ENCODE data around the gene DNAJB5.

Gene DNAJB5

DNA sequence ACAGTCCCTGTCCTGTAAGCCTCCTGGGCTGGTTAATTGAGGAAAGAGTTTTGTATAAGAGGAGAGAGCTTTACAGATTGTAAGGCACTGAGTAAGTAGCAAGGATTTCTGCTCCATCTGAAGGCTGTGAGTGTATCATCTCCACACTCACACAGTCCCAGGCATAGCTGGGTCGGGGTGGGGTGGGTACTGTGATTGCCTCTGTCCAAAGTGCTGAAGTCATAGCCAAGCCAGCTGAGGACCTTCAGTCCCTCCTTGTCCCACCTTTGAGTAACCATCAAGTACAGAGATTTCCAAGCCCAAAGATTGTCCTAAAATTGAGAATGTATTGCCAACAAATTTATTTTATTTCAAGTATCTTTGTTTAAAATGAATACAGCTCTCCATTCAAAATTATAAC is 5.5 kb upstream of the DNAJB5 start:
- DNase-seq (ENCODE audit: low spot score): no peak

DNA sequence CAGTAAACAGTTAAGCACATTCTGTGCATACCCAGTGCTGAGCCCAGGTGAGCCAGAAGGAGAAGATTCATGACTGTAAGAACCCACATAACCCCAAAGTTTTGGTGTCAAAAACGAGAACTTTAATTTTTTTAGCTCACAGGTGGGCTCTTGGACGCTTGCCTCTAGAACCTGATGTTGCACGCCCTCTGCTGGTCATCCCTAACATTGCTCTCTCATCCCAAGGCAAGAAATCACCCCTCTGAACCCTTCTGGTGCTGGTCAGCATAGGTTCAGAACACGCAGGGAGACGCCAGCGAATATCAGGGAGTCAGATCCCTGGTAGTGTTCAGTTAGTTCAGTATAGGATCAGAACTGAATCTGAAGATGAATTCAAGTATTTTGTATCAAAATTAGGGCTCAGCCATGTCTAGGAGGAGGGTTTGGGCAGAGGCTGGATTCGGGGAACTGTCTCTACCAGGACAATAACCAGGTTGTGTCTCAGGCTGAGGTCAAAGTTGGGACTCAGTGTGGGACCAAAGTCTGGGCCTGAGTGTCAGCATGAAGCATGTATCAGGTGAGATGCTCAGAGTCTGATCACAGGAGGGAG is 4.1 kb upstream of the DNAJB5 start:
- DNase-seq (ENCODE audit: low spot score): peak; percentile 83

DNA sequence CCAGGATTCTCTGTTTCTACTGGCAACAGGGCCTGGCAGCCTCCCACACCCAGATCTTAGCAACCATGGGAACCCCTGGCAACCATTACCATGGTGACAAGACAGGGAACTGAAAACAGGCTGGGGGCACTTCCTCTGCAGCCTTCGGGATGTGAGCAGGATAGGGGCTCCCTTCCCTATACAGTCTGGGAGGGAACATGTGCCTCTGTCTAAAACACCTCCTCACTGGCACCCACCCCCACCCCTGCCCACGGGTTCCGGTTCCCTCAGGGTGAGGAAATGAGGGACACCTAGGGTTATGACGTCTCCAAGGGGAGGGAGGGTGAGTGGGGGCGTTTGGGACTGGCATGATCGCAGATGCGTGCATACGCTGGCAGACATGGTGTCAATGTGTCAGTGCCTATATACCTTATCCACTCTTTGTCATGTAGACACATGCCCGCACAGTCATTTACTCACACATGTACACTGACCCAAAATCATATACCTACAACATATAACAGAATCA is 3.0 kb upstream of the DNAJB5 start:
- peak; percentile 66 for DNase-seq (ENCODE audit: low spot score)

DNA sequence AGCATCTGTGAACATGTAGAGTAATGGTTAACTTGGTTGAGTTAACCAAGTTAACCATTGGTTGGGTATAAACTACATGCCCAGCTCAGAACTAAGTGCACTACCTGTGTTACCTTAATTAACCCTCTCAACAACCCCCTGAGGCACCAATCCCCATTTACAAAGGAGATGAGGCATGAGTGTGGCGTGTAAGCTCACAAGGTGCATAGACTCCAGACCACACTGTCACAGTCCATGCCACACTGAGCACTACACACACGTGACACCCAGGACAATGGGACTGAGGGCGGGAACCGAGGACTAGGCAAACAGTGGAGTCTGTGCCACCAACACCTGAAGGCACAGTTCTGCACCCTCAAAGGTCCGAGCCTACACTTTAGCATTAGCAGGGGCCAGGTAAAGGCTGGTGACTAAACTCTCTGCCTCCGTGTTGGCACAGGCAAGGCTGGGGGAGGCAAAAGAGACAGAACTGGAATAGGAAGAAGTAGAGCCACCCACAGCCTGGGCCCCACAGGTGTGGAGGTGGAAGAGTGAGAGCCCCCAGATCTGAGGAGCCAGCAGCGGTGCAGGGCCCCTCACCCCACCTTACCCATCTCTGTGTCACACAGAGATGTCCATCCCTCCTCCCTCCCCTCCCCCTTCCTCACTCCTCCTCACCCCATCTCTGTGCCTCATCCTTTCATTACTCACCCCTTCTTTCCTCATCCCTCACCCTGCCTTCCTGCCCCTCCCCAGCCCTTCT is 2.2 kb upstream of the DNAJB5 start:
- DNase-seq (ENCODE audit: low spot score): peak; percentile 3

DNA sequence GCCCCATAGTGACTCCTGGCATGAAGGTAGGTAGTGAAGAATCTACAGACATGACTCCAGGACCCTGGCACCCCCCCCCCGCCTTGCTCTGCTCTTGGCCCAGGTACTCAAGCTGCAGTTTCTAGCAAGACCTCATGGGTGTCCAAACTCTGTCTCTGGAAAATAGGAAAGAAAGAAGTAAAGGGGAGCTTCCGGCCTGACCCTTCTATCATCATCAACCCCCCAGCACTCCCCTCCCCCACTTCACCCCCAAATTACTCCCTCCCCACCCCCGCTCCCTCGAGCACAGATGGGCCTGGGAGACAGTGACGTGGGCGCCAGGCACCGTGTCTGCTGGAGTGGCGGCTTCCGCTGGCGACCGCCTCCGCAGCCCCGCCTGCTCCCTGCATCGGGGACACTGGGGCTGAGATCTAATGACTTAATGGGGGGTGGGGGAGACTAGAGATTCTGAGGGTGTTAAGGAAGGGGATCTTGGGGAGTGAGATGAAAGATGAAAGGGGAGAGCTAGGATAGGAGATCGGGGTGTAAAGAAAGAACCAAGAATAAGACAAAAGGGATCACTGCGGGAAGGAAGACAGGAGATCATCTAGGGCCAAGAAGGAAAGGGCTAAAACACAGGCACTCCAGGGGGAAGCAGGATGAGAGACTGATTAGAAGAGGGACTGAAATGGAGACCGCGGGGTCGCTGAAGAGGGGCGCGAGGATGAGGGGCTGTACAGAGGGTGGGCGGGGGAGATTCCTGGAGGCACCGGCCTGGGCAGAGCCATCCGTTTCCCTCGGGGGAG is 1.1 kb upstream of the DNAJB5 start:
- peak; percentile 43 for DNase-seq (ENCODE audit: low spot score)

DNA sequence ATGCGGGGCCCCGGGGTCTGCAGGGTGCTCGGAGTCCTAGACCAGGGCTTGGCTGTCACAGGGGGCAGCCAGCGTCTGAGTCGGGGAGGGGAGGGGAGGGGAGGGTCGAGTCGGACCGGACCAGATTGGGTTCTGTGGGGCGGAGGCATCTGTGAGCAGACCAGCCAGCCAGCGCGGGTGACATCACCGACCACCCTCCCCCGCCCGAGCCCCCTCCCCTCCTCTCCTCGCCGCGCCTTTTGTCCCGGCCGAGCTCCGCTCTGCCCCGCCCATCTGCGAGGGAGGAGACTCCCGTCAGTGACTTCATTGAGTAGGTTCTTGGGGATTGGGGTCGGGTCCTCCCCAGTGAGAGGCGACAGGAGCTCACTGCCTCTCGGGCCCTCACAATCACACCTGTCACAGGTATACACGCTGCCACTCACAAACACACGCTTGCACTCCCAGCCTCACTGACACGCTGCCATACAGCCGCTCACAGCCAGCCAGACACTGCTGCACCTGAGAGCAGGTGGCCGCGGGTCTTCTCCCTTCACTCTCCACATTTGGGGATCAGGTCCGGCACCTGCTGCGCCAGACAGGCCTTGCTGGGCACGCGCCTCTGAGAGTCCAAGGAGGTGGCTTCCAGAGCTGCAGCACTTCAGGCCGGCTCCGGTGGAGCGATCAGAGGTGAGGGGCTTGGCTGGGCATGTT is 546 bp downstream of the DNAJB5 start:
- peak; percentile 51 for DNase-seq (ENCODE audit: low spot score)

DNA sequence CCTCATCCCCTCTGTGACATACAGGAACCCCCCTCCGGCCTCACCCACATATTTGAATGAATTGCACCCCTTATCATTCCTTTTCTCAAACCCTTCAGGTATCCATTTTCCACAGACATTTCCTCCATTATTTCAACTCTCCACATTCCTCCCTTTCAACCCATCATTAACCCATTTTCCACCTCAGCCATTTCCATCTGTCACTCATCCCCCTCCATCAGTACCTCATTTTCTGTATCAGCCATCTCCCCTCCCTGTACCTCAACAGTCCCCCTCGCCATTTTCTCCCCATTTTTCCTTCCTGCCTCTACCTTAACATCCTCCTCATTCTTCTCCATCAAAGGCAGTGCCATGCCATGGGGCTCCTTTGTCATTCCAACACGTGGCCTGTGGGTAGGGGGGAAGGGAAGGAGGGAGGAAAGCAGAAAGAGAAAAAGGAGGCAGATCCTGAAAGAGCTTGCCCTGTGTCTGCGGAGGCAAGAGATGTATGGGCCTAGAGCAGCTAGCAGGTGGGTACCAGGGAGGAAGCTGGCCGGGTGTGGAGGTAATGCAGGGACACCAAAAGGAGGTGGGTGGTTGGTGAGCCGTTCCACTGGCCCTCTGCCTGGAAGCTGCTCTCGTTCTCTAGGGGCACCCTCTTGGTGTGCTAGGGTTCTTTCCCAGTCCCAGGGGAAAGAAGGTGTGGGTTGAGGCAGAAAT is 1.5 kb downstream of the DNAJB5 start:
- DNase-seq (ENCODE audit: low spot score): peak; percentile 35

DNA sequence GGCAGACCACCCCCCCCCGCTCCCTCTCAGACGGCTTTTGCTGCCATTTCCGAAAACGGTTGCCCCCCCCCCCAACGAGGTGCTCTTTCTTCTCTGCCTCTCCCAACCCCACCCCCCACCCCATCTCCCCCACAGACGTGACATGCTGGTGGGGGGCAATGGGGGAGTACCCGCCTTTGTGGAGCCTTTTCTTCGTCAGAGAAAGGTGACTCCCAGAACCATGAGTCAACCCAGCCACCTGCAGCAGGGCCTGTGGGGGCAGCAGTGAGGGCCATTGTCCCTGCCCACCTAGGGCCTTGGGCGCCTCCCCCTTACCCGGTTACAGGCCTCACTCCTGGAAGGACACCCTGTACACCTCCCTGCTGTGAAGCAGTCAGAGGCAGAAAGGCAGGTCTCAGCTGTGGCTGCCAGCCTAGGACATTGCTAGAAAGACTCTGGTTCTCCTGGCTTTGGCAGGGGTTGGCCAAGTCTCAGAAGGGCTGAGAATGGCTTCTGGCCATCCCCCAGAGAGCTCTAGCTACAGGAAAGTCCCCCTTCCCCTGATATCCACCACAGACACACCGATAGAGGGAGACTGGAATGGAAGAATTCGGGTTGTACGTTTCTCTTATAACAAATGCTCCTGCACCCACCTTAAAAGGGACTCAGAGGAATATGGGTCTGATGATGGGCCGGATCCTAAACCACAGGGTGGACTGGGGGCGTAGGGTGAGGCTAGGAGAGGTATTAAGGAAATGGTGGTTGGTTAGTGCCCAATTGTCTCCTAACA is 2.2 kb downstream of the DNAJB5 start:
- DNase-seq (ENCODE audit: low spot score): peak; percentile 76

DNA sequence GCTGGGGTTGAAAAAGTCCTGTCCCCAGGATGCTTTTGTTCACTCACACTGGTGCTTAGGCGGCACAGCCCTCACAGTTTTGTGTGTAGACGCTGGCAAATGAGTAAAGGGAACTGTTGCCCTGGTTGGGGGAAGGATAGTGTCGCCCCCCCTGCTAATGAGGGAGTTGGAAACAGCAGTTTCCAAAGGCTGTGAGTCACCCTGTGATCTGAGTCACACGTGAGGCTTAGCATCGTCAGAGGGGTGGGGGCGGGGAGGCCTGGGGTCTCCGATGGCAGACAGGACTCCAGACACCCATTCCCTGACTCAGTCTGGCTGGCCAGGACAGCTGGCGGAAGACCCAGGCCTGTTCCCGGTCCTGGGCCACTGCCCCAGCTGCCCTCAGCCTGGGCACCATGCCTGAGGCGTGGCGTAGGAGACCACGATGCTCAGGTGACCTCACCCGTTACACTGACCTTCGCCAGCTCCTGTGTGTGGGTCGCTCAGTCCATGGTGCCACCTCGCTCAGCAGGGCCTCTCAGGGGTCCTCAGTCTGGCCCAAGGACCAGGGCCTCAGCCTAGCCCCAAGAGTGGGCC is 2.9 kb downstream of the DNAJB5 start:
- no peak for DNase-seq (ENCODE audit: low spot score)

DNA sequence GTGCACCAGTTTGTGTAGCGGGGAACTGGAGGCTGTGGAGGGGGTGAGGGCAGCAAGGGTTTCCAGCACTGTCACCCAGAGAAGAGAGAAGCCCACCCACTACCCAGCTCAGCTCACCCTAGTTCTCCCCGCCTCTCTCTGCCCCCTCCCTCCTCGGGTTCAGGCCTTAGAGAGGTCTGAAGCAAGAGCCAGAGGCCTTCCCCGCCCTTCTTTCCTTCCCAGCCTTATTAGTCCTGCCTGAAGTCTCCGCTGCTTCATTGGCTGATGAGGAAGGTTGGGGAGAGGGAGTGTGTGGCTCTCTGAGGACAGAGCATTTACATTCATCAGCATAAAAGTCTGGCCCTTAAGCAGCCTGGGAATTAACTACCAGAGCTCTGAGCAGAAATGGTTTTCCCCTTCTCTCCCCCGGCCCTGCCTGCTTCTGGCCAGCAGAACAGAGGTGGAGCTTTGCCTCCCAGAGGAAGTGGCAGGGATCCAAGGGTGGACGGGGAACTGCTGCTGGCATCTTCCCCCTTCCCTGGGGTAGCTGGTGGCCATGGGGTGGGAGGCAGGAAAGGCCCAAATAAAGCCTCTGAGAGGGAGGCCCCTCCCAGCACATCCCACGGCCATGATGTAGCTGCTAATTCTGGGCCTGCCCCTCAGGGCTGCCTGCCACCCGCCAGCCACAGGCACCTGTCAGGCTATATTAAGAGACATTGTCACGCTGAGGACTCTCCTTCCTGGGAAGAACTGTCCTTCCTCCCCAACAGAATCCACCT is 4.1 kb downstream of the DNAJB5 start:
- DNase-seq (ENCODE audit: low spot score): peak; percentile 89

DNA sequence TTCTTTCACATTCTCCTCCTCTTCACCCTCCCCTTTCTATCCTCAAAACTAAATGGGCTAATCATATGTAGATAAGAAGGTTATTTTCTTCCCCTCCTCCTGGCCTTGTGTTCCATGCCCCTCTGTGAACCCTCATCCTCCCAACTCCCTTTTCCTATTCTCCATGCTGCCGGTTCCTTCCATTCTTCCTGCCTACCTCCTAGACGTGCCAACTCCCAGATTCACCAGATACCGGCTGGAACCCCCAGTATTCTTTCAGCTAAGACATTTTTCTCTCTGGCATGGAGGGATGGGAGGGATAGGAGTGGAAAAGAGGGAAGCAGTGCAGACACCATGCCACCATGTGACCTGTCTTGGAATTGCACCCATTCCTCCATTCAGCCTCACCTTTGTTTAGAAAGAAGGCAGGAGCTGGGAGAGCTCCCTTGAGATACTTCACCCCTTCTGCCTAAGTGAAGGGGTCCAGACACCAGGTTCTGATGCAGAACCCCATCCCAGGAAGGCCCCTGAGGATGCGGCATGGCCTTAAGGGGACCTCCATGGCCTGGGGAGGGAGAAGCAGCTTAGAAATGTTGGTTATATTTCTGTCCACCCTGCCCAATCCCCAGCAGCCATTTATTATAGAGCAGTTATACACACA is 4.8 kb downstream of the DNAJB5 start:
- DNase-seq (ENCODE audit: low spot score): peak; percentile 87

DNA sequence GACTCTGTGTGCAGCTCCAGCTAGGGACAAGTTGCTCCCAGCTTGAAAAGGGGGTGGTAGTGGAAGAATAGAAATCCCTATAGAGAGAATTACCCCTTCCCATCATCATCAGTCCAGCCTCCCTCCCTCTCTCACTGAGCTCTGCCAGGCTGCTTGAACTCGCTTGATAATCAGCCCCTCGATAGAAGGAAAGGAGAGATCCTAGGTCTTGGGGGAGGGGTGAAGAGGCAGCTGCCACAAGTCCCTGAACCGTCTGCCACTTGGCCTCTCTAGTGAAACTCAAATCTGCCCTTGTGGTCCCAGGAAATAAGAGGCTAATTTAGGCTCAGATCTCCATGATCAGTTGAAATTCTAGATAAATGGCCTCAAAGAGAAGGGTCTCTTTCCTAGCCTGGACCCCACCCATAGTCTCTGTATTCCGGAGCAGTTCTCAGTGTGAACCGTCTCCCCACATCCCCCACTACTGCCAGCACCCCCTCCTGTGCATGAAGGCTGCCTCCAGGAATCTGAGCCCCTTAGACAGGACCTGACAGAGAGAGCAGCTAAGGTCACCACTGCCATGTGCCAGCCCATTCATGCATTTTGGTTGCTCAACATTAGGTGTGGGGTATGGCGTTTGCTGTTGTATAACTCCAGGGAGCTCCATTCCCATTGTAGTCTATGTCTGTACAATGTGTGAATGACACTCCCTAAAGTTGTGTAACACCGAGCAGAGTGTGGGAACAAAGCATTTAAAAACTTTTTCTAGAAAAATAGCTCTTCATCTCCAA is 5.5 kb downstream of the DNAJB5 start:
- peak; percentile 28 for DNase-seq (ENCODE audit: low spot score)

DNA sequence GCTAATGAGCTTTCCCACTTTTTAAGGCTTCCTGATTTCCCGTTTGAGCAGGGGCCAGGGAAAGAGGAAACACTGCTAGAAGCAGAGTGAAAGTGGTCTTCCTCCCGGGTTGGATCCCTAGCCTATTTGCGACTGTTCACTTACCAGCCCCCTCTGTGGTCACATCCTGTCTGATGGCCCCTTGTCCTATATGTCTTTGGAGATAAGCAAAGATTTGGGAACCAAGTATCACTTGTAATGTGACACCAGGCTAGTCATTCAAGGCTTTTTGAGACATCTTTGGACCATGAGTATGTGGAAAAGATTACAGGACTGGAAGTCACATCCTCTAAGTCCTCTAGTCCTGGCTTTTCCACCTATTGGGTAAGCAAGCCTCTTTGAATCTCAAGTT is 6.1 kb downstream of the DNAJB5 start:
- DNase-seq (ENCODE audit: low spot score): no peak

DNA sequence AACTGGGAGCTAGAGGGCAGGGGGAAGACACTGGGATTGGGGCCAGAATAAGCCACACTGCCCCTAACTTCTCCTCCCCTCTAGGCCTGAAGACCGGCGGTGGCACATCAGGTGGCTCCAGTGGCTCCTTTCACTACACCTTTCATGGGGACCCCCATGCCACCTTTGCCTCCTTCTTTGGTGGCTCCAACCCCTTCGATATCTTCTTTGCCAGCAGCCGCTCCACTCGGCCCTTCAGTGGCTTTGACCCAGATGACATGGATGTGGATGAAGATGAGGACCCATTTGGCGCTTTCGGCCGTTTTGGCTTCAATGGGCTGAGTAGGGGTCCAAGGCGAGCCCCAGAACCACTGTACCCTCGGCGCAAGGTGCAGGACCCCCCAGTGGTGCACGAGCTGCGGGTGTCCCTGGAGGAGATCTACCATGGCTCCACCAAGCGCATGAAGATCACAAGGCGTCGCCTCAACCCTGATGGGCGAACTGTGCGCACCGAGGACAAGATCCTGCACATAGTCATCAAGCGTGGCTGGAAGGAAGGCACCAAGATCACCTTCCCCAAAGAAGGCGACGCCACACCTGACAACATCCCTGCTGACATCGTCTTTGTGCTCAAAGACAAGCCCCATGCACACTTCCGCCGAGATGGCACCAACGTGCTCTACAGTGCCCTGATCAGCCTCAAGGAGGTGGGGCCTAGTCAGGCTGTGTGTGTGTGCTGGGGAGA is 6.8 kb downstream of the DNAJB5 start:
- no peak for DNase-seq (ENCODE audit: low spot score)

DNA sequence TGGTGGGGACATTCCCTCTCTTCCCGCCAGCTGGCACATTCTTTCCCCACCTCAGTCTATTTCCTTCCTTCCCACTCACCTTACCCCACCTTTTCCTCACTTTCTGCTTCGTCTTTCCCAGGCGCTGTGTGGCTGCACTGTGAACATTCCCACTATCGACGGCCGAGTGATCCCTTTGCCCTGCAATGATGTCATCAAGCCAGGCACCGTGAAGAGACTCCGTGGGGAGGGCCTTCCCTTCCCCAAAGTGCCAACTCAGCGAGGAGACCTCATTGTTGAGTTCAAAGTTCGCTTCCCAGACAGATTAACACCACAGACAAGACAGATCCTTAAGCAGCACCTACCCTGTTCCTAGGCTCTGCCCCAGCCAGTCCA is 7.3 kb downstream of the DNAJB5 start:
- no peak for DNase-seq (ENCODE audit: low spot score)

DNA sequence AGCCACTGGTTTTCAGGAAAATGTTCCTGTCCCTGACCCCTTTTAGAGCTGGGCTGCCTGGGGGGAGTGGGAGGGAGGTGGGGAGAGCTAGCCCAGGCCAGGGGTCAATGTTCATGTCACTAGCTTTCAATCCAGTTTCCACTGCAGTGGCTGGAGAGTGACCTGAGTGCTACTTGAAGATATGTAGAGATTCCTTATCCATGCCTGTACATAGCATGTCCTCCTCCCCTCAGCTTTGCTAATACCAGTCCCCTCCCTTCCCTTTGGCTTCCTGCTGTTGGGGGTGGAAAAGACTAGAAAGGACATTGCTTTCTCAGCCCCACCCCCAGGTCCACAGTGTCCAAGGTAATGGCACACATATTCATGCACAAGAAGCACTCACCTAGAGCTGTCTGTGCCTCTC is 7.8 kb downstream of the DNAJB5 start:
- no peak for DNase-seq (ENCODE audit: low spot score)

DNA sequence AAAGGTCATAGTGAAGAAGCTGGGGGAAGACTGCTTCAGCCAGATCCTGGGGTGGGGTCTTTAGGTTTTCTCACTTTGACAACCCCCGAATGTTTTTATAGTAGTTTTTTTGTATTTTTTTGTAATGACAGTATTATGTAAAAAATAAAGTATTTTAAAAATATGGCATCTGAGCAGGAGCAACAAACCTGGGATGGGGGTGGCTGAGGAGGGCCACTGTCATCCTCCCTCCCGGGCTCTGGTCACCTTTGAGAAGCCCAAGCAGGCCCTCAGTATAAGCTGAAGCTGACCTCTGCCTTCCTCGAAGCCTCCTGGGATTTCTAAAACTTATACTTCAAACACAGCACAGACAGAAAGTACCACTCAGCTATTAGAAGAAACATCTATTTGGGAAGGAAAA is 8.7 kb downstream of the DNAJB5 start:
- DNase-seq (ENCODE audit: low spot score): no peak

DNA sequence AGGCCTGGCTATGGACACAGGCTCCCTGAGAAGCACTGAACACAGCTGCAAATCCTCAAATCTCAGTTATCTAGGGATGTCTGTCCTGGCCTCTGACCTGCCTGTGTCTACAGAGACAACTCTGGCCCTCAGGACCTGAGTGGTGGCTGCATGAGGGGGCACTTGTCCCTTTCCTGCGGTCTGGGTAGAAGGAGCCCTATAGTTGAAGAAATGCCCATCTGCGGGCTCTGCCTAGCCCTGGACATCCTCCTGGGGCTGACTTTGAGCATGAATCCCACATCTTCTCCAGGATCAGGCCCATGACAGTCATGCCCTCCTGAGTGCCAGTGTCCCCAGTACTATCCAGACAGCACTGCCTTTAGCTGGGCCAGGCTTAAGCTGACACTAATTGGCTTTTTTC is 10.0 kb downstream of the DNAJB5 start:
- DNase-seq (ENCODE audit: low spot score): no peak

Measured in cerebellar cortex (tissue), 1 donor.